Esophagus muscularis mucosa (tissue), 3 donors: ENCODE data around the gene PTOV1.

Source experiments
- POLR2AphosphoS5 ChIP-seq, 2 donors: sonication (generic); formaldehyde crosslinking; IDR thresholded peaks; one replicate each; pipeline ENCODE4 v1.6.1; 2017; ENCODE audit warnings: antibody characterized with exemption in 2 of 2
- TF ChIP-seq, protein P1 (sequence below), 3 experiments: fragments of 200-600 bp in 2 of 3; fragments of 450-650 bp in 1 of 3; sonication (generic) in 2 of 3; IDR thresholded peaks; one replicate each; pipeline ENCODE4 v1.5.1; 2017 to 2019; ENCODE audit warnings: antibody characterized with exemption in 3 of 3, mild to moderate bottlenecking in 2 of 3, moderate library complexity in 1 of 3

DNA sequence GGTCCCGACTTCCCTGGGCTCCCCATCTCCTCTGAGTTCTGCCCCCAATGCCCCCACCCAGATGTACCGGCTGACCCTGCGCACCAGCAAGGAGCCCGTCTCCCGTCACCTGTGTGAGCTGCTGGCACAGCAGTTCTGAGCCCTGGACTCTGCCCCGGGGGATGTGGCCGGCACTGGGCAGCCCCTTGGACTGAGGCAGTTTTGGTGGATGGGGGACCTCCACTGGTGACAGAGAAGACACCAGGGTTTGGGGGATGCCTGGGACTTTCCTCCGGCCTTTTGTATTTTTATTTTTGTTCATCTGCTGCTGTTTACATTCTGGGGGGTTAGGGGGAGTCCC, 44.4 kb upstream of the PTOV1 start:
- TF ChIP-seq, protein P1, sequence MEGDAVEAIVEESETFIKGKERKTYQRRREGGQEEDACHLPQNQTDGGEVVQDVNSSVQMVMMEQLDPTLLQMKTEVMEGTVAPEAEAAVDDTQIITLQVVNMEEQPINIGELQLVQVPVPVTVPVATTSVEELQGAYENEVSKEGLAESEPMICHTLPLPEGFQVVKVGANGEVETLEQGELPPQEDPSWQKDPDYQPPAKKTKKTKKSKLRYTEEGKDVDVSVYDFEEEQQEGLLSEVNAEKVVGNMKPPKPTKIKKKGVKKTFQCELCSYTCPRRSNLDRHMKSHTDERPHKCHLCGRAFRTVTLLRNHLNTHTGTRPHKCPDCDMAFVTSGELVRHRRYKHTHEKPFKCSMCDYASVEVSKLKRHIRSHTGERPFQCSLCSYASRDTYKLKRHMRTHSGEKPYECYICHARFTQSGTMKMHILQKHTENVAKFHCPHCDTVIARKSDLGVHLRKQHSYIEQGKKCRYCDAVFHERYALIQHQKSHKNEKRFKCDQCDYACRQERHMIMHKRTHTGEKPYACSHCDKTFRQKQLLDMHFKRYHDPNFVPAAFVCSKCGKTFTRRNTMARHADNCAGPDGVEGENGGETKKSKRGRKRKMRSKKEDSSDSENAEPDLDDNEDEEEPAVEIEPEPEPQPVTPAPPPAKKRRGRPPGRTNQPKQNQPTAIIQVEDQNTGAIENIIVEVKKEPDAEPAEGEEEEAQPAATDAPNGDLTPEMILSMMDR (IDR thresholded peaks at IDR 0.05): no peak
- TF ChIP-seq POLR2AphosphoS5 (IDR thresholded peaks at IDR 0.05): no peak
